GM21526 (cell line): Measurements from ENCODE around the gene ZNF202.
"Not testable (repeated sequence)": the region's sequence is repeated elsewhere in the genome, so short reads cannot be mapped to it uniquely, and the experiment has no call there.

ENCODE experiments used
- ATAC-seq: cut with Tn5 transposase; IDR thresholded peaks from one replicate; pipeline ENCODE4 v1.9.1; 2021; ENCODE audit warnings: moderate library complexity; ENCODE audit not compliant: unreplicated experiment, low FRiP score

The ZNF202 gene

GRCh38 chr11:123742031-123742723 lies 717 bp upstream of the ZNF202 start:
- peak; percentile 4 for ATAC-seq

- ATAC-seq: no peak
These were observed 687 bp downstream of the ZNF202 start for GRCh38 chr11:123740787-123741158.

- no peak for ATAC-seq
These were observed 3.1 kb downstream of the ZNF202 start for GRCh38 chr11:123738374-123738773.

GRCh38 chr11:123736769-123737168 lies 4.7 kb downstream of the ZNF202 start:
- no peak for ATAC-seq

GRCh38 chr11:123729602-123730001 lies 11.9 kb downstream of the ZNF202 start:
- ATAC-seq: no peak

GRCh38 chr11:123725995-123726655 lies 15.3 kb downstream of the ZNF202 start:
- ATAC-seq: no peak

GRCh38 chr11:123719452-123719851 lies 22.0 kb downstream of the ZNF202 start:
- no peak for ATAC-seq

- no peak for ATAC-seq
These were observed 23.0 kb downstream of the ZNF202 start for GRCh38 chr11:123718469-123718868.

- no peak for ATAC-seq
These were observed 23.4 kb downstream of the ZNF202 start for GRCh38 chr11:123718063-123718462.

- ATAC-seq: not testable (repeated sequence)
These were observed 28.8 kb downstream of the ZNF202 start for GRCh38 chr11:123712627-123713026.

- ATAC-seq: no peak
These were observed 33.8 kb downstream of the ZNF202 start for GRCh38 chr11:123707606-123708205.

GRCh38 chr11:123707206-123707605 lies 34.3 kb downstream of the ZNF202 start:
- ATAC-seq: no peak

- ATAC-seq: no peak
These were observed 37.1 kb downstream of the ZNF202 start for GRCh38 chr11:123704341-123704740.

- ATAC-seq: no peak
These were observed 38.8 kb downstream of the ZNF202 start for GRCh38 chr11:123702696-123703095.

- ATAC-seq: no peak
These were observed 39.3 kb downstream of the ZNF202 start for GRCh38 chr11:123702139-123702538.

- no peak for ATAC-seq
These were observed 40.7 kb downstream of the ZNF202 start for GRCh38 chr11:123700772-123701171.

GRCh38 chr11:123698546-123699127 lies 42.8 kb downstream of the ZNF202 start:
- no peak for ATAC-seq

GRCh38 chr11:123696183-123696582 lies 45.3 kb downstream of the ZNF202 start:
- no peak for ATAC-seq

- ATAC-seq: no peak
These were observed 46.2 kb downstream of the ZNF202 start for GRCh38 chr11:123695231-123695630.

- ATAC-seq: no peak
These were observed 46.9 kb downstream of the ZNF202 start for GRCh38 chr11:123694551-123694950.

GRCh38 chr11:123692961-123693360 lies 48.5 kb downstream of the ZNF202 start:
- ATAC-seq: no peak
